ENCODE data around the gene NUMB. TPM values are rescaled to one million over a fixed set of nuclear protein-coding genes. Genes with fewer than 3 reads are reported as not detected.

Gene NUMB
- total and polyA plus RNA-seq, 2 donors (not counting 1 experiment from before 2014, with no cell fraction given) = 36.0 to 151 TPM

DNA sequence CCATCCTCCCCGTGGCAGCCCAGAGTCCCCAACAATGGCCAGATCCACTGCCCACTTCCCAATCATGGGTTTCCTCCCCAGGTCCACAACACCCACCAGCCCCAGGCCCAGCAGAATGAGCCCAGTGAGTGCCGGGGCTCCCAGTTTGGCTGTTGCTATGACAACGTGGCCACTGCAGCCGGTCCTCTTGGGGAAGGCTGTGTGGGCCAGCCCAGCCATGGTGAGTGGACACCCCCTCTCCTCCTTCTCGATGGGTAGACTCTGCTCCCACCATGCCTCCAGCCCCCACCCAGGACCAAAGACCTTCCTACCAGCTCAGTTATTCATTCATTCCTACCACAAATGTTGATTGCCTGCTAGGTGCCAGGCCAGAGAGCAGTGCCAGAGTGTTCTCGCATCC lies 197.3 kb downstream of the NUMB start:
- no peak for DNase-seq (ENCODE audit: low read depth in 2 of 2)
- Histone ChIP-seq H3K79me2 (ENCODE audit: control insufficient read depth, insufficient read depth, low read length) (no peaks in the 10 kb centered on the region), H3K36me3 (ENCODE audit: control insufficient read depth, insufficient read depth, low read length) (no peaks in the 10 kb centered on the region), H3K4me3 (replicated peaks in 1 of 4; ENCODE audit: control extremely low read depth in 1 of 4, insufficient read depth in 1 of 4, low read depth in 3 of 4, low read length in 4 of 4) (no peak overlapping the region), H4K20me1 (ENCODE audit: control insufficient read depth, extremely low read depth, insufficient read depth, low read length) (no peaks in the 10 kb centered on the region), H3K27ac (ENCODE audit: insufficient read depth, low read length) (no peak overlapping the region), H3K9ac (ENCODE audit: insufficient read depth, low read length) (no peak overlapping the region), H3K4me1 (ENCODE audit: control insufficient read depth, extremely low read depth, insufficient read depth, low read length) (no peaks in the 10 kb centered on the region), H3K4me2 (ENCODE audit: extremely low read depth, insufficient read depth, low read length) (no peak overlapping the region), H2AFZ (ENCODE audit: low read length) (no peak overlapping the region), H3K9me3 (ENCODE audit: control insufficient read depth, insufficient read depth, low read depth, low read length) (no peaks in the 10 kb centered on the region), H3K27me3 (ENCODE audit: control insufficient read depth, insufficient read depth, low read length) (no peaks in the 10 kb centered on the region)
- TF ChIP-seq, protein P1, sequence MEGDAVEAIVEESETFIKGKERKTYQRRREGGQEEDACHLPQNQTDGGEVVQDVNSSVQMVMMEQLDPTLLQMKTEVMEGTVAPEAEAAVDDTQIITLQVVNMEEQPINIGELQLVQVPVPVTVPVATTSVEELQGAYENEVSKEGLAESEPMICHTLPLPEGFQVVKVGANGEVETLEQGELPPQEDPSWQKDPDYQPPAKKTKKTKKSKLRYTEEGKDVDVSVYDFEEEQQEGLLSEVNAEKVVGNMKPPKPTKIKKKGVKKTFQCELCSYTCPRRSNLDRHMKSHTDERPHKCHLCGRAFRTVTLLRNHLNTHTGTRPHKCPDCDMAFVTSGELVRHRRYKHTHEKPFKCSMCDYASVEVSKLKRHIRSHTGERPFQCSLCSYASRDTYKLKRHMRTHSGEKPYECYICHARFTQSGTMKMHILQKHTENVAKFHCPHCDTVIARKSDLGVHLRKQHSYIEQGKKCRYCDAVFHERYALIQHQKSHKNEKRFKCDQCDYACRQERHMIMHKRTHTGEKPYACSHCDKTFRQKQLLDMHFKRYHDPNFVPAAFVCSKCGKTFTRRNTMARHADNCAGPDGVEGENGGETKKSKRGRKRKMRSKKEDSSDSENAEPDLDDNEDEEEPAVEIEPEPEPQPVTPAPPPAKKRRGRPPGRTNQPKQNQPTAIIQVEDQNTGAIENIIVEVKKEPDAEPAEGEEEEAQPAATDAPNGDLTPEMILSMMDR (conservative IDR thresholded peaks at IDR 0.05 in 1 of 2, IDR thresholded peaks at IDR 0.05 in 1 of 2; ENCODE audit: low read depth in 1 of 2, low read length in 2 of 2) = no peak
- TF ChIP-seq EZH2 (IDR thresholded peaks at IDR 0.05; ENCODE audit: low read length, missing control alignments) = no peak

DNA sequence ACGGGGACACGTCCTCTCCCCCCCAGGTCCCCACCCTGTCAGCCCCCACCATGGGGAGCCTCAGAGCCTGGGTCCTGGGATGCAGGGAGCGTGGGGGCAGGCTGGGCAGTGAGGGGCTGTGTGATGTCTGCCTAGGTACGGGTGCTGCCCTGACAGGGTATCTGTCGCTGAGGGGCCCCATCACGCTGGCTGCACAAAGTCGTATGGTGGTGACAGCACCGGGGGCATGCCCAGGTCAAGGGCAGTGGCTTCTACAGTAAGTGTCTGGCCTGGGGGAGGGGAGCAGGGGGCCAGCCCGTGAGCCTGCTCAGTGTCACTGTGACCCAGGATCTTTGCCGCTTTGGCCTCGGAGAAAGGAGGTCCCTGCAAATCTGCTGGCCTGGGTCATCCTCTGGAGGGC lies 197.8 kb downstream of the NUMB start:
- H3K4me2 ChIP-seq (ENCODE audit: extremely low read depth, insufficient read depth, low read length) = no peak overlapping the region
- no peak overlapping the region for H2AFZ ChIP-seq (ENCODE audit: low read length)
- H3K4me1 ChIP-seq (ENCODE audit: control insufficient read depth, extremely low read depth, insufficient read depth, low read length) = no peaks in the 10 kb centered on the region
- no peak overlapping the region for H3K27ac ChIP-seq (ENCODE audit: insufficient read depth, low read length)
- TF ChIP-seq, protein P1 (conservative IDR thresholded peaks at IDR 0.05 in 1 of 2, IDR thresholded peaks at IDR 0.05 in 1 of 2; ENCODE audit: low read depth in 1 of 2, low read length in 2 of 2) = no peak
- no peak for TF ChIP-seq EZH2 (IDR thresholded peaks at IDR 0.05; ENCODE audit: low read length, missing control alignments)
- no peaks in the 10 kb centered on the region for H3K36me3 ChIP-seq (ENCODE audit: control insufficient read depth, insufficient read depth, low read length)
- no peaks in the 10 kb centered on the region for H3K79me2 ChIP-seq (ENCODE audit: control insufficient read depth, insufficient read depth, low read length)
- H3K9ac ChIP-seq (ENCODE audit: insufficient read depth, low read length) = no peak overlapping the region
- no peak for DNase-seq (ENCODE audit: low read depth in 2 of 2)
- no peaks in the 10 kb centered on the region for H3K9me3 ChIP-seq (ENCODE audit: control insufficient read depth, insufficient read depth, low read depth, low read length)
- no peaks in the 10 kb centered on the region for H3K27me3 ChIP-seq (ENCODE audit: control insufficient read depth, insufficient read depth, low read length)
- H3K4me3 ChIP-seq (replicated peaks in 1 of 4; ENCODE audit: control extremely low read depth in 1 of 4, insufficient read depth in 1 of 4, low read depth in 3 of 4, low read length in 4 of 4) = no peak overlapping the region
- H4K20me1 ChIP-seq (ENCODE audit: control insufficient read depth, extremely low read depth, insufficient read depth, low read length) = no peaks in the 10 kb centered on the region

DNA sequence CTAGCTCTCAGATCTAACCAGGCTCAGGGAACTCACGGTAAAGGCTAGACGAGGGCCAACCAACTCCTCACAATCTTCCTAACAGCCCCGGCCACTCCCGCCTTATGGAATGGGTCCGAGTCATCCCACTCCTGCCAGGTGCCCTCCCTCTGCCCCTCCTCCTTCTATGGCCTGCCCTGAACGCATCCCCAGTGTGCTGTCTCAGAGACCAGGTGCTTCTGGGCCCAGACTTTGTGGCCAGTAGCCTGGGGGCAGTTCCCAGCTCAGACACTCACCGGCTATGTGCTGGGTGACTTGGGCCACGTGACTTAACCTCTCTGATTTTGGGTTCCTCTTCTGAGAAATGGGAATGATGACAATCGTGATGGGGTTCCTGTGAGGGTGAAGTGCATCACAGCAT lies 198.5 kb downstream of the NUMB start:
- DNase-seq (ENCODE audit: low read depth in 2 of 2) = no peak
- H3K4me1 ChIP-seq (ENCODE audit: control insufficient read depth, extremely low read depth, insufficient read depth, low read length) = no peaks in the 10 kb centered on the region
- H3K27ac ChIP-seq (ENCODE audit: insufficient read depth, low read length) = no peak overlapping the region
- no peaks in the 10 kb centered on the region for H3K9me3 ChIP-seq (ENCODE audit: control insufficient read depth, insufficient read depth, low read depth, low read length)
- H3K4me3 ChIP-seq (replicated peaks in 1 of 4; ENCODE audit: control extremely low read depth in 1 of 4, insufficient read depth in 1 of 4, low read depth in 3 of 4, low read length in 4 of 4) = no peak overlapping the region
- H3K9ac ChIP-seq (ENCODE audit: insufficient read depth, low read length) = no peak overlapping the region
- H2AFZ ChIP-seq (ENCODE audit: low read length) = no peak overlapping the region
- no peaks in the 10 kb centered on the region for H3K79me2 ChIP-seq (ENCODE audit: control insufficient read depth, insufficient read depth, low read length)
- H3K36me3 ChIP-seq (ENCODE audit: control insufficient read depth, insufficient read depth, low read length) = no peaks in the 10 kb centered on the region
- no peaks in the 10 kb centered on the region for H4K20me1 ChIP-seq (ENCODE audit: control insufficient read depth, extremely low read depth, insufficient read depth, low read length)
- no peak for TF ChIP-seq EZH2 (IDR thresholded peaks at IDR 0.05; ENCODE audit: low read length, missing control alignments)
- TF ChIP-seq, protein P1 (conservative IDR thresholded peaks at IDR 0.05 in 1 of 2, IDR thresholded peaks at IDR 0.05 in 1 of 2; ENCODE audit: low read depth in 1 of 2, low read length in 2 of 2) = no peak
- no peak overlapping the region for H3K4me2 ChIP-seq (ENCODE audit: extremely low read depth, insufficient read depth, low read length)
- H3K27me3 ChIP-seq (ENCODE audit: control insufficient read depth, insufficient read depth, low read length) = no peaks in the 10 kb centered on the region
